ENCODE data around the gene PRPF40A.

- TF ChIP-seq CTCF (IDR thresholded peaks at IDR 0.05; ENCODE audit: low read length) (no peak), EZH2 (IDR thresholded peaks at IDR 0.05; ENCODE audit: borderline replicate concordance, low read length) (no peak)
Observed at GRCh38 chr2:152706477-152707021, 10.7 kb downstream of the PRPF40A start.
